HPDE6-E6E7 (cell line): ENCODE measurements around the gene GPRIN1.
A peak's percentile ranks its signal among the peaks of the same experiment; 100 is the strongest.
"Not testable (repeated sequence)": the region's sequence is repeated elsewhere in the genome, so short reads cannot be mapped to it uniquely, and the experiment has no call there.

Source experiments
- DNase-seq: peaks from one replicate; pipeline ENCODE4 v3.0.0; 2011; ENCODE audit warnings: missing footprints; ENCODE audit errors: extremely low spot score

Gene GPRIN1

DNA sequence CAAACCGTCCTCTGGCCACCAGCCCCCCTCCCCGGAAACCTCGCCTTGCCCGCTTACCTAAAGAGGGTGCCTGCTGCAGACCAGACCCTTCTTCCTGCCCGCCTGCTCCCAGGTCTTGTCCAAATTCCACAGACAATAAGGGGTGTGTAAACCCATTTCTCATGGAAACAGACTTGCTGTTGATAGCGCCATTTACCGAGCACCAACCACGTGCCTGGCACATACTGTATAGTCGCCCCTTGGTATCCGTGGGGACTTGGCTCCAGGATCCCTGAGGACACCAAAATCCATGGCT, 35.7 kb downstream of the GPRIN1 start:
- no peak for DNase-seq

- peak; percentile 34 for DNase-seq
Measured at GRCh38 chr5:176573564-176574296, 36.2 kb downstream of the GPRIN1 start.

DNA sequence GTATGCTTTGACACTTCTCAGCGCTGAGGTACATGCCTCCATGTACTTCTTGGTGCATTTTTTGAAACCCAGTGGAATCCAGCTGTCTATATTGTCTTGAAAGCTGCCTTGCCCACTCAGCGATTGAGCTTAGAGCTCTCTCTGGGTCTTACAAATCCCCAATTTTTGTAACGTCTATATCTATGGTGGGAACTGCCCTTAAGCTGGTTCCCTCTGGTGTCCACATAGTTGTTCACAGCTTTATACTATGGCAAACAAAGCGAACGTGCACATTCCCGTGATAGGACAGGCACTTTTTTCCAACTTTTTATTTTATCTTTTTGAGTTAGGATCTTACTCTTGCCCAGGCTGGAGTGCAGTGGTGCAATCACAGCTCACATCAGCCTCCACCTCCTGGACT, 39.9 kb downstream of the GPRIN1 start:
- no peak for DNase-seq

DNA sequence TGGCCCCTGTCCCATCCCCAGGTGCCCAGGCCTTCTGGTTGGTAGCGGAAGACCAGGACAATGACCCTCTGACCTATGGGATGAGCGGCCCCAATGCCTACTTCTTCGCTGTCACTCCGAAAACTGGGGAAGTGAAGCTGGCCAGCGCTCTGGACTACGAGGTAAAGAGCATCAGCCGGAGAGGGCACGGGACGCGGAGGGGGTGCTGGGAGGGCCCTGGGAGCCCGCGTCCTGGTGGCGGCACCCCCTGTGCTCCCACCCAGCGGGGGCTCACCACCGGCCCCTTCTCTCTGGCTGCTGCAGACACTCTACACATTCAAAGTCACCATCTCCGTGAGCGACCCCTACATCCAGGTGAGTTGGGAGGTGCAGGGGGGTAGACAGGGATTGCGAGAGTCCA, 41.3 kb downstream of the GPRIN1 start:
- DNase-seq, result no peak

- DNase-seq, result no peak
Measured at GRCh38 chr5:176565760-176566288, 44.1 kb downstream of the GPRIN1 start.

DNA sequence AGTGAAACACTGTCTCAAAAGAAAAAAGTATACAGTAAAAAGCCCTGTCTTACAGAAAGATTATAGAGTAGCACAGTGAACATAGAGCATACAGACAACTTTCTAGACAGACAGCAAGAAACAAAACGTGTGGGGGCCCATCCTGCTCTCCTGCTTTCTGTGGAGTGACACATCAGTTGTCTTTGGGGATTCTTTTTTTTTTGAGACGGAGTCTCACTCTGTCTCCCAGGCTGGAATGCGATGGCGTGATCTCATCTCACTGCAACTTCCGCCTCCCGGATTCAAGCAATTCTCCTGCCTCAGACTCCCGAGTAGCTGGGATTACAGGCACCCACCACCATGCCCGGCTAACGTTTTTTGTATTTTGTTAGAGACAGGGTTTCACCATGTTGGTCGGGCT, 46.0 kb downstream of the GPRIN1 start:
- no peak for DNase-seq

- no peak for DNase-seq
Measured at GRCh38 chr5:176562189-176562588, 47.8 kb downstream of the GPRIN1 start.

DNA sequence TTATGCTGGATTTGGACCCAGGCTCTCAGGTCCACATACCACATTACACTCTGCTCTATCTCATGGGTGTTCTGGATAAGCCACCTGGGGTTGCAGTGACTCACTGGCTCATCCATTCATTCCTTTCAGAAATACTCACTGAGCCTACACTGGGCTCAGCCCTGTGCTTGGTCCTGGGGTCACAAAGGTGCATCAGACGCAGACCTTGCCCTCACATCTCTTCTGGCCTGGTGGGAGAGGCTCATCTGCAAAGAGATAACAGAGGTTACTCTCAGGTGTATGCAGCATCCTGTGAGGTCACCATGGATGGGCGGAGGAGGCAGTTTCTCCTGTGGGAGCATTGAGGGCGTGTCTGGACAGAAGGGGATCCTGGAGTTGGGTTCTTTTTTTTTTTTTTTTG, 48.7 kb downstream of the GPRIN1 start:
- no peak for DNase-seq

GRCh38 chr5:176560364-176560763, 49.6 kb downstream of the GPRIN1 start:
- DNase-seq, result no peak

- DNase-seq, result no peak
Measured at GRCh38 chr5:176559683-176560082, 50.3 kb downstream of the GPRIN1 start.

GRCh38 chr5:176557846-176558245, 52.1 kb downstream of the GPRIN1 start:
- no peak for DNase-seq

- DNase-seq, result peak; percentile 93
Measured at GRCh38 chr5:176553260-176554085, 56.5 kb downstream of the GPRIN1 start.

GRCh38 chr5:176552332-176552869, 57.6 kb downstream of the GPRIN1 start:
- DNase-seq, result no peak

GRCh38 chr5:176550937-176551336, 59.0 kb downstream of the GPRIN1 start:
- DNase-seq, result not testable (repeated sequence)

- DNase-seq, result no peak
Measured at GRCh38 chr5:176550275-176550831, 59.6 kb downstream of the GPRIN1 start.

DNA sequence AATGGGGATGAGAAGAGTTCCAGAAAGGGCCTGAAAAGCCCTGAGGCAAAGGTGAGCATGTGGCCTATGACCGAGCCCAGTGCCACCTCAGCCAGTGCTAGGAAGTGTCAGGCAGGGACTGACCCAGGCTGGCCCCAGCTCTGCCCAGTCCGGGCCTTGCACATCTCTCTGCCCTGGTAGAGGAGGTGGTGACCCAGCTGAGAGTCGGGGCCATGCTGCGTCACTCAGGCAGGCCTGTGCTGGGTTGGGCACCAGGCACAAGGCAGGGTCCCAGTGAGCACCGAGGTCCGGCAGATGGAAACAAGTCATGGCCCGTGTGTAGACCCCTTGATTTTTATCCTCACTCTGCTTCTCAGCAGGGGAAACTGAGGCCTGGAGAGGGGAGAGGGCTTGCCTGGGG, 60.1 kb downstream of the GPRIN1 start:
- DNase-seq, result no peak

- DNase-seq, result no peak
Measured at GRCh38 chr5:176548967-176549444, 61.0 kb downstream of the GPRIN1 start, which contains the start of gene CDHR2. Gene CDHR2 (plus strand): TSS chr5:176549342. CDS start chr5:176565353, 16,011 bp downstream.

DNA sequence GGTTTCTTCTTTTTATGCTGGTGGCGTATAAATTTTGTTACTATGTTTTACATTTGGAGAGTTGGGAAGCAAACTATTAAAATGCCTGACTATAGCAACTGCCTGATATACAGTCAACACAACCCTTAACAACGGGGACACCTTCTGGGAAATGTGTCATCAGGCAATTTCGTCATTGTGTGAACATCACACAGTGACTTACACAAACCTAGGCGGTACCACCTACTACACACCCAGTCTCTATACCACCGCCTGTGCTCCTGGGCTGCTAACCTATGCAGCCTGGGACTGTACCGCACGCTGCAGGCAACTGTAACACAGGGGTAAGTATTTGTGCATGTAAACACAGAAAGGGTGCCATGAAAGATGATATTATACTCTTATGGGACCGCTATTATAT, 62.2 kb downstream of the GPRIN1 start:
- DNase-seq, result no peak
